A549 (cell line): ENCODE measurements around the gene L3MBTL2. TPM values are rescaled to one million over a fixed set of nuclear protein-coding genes. Genes with fewer than 3 reads are reported as not detected.

ENCODE experiments used
- ATAC-seq, 2 experiments: fragments of 200-7000 bp in 1 of 2; fragments of >200 bp in 1 of 2; cut with Nextera tagmentation in 1 of 2; cut with Tn5 transposase in 1 of 2; 3 replicates each; pipeline versions ENCODE4 v1.8.0 to v1.9.1; 2018 to 2020; ENCODE audit warnings: mild to moderate bottlenecking in 1 of 2, moderate library complexity in 1 of 2
- CTCF ChIA-PET: fragments of 300-600 bp; sonication (Branson Sonifier 250); formaldehyde crosslinking; extraction: SDS; loops from one replicate; lab custom pipeline; 2021; ENCODE audit warnings: antibody characterized with exemption, inconsistent platforms; lab: Yijun Ruan, JAX
- POLR2A ChIA-PET: fragments of 350-600 bp; formaldehyde crosslinking; extraction: SDS; loops from one replicate; lab custom pipeline; 2021; ENCODE audit warnings: antibody characterized with exemption, inconsistent platforms; lab: Yijun Ruan, JAX
- DNase-seq, 2 experiments: peaks; one replicate each; pipeline versions ENCODE4 v3.0.0 to v3.0.0-alpha.2; 2011 to 2016; ENCODE audit warnings: low read depth in 1 of 2, low spot score in 1 of 2
- FAIRE-seq: peaks from 2 replicates; lab custom pipeline; 2011; peaks lifted over from hg19 to GRCh38; lab: Jason Lieb, UNC
- H3K27ac ChIP-seq, 2 experiments: fragments of >200 bp; sonication (Bioruptor Twin); formaldehyde crosslinking; 3 replicates each; pipeline ENCODE4 v1.5.1; 2016 to 2017
- H3K4me1 ChIP-seq: fragments of >200 bp; sonication (Bioruptor Twin); formaldehyde crosslinking; 3 replicates; pipeline ENCODE4 v1.6.1; 2016
- H3K4me2 ChIP-seq: fragments of >200 bp; sonication (Bioruptor Twin); formaldehyde crosslinking; 3 replicates; pipeline ENCODE4 v1.6.1; 2016
- H3K4me3 ChIP-seq: fragments of >200 bp; sonication (Bioruptor Twin); formaldehyde crosslinking; 3 replicates; pipeline ENCODE4 v1.5.1; 2016
- H3K9me3 ChIP-seq: fragments of >200 bp; sonication (Bioruptor Twin); formaldehyde crosslinking; 3 replicates; pipeline ENCODE4 v1.6.1; 2016
- BCL3 ChIP-seq: fragments of >200 bp; sonication (Bioruptor Twin); formaldehyde crosslinking; IDR thresholded peaks from 3 replicates; pipeline ENCODE4 v1.6.1; 2016
- CHD4 ChIP-seq: fragments of 200-600 bp; sonication (generic); IDR thresholded peaks from 2 replicates; pipeline ENCODE4 v1.6.1; 2016; ENCODE audit warnings: antibody characterized with exemption, mild to moderate bottlenecking, borderline replicate concordance
- EHF ChIP-seq: fragments of 250-450 bp; sonication (Bioruptor Pico); IDR thresholded peaks from 2 replicates; pipeline ENCODE4 v1.5.0; 2020; ENCODE audit warnings: mild to moderate bottlenecking
- EHMT2 ChIP-seq: fragments of 200-600 bp; sonication (generic); IDR thresholded peaks from 2 replicates; pipeline ENCODE4 v1.6.1; 2016; ENCODE audit warnings: antibody characterized with exemption, low read depth, mild to moderate bottlenecking, moderate library complexity
- EP300 ChIP-seq, 2 experiments: fragments of >200 bp; sonication (Bioruptor Twin); formaldehyde crosslinking; IDR thresholded peaks; 2 replicates in 1 of 2; 3 replicates in 1 of 2; pipeline ENCODE4 v1.6.1; 2016 to 2017
- HDAC2 ChIP-seq: fragments of 200-600 bp; sonication (generic); IDR thresholded peaks from 2 replicates; pipeline ENCODE4 v1.6.1; 2016
- MAFK ChIP-seq: fragments of 450-650 bp; IDR thresholded peaks from 2 replicates; pipeline ENCODE4 v1.6.1; 2014; ENCODE audit not compliant: partially characterized antibody
- MYC ChIP-seq: IDR thresholded peaks from 2 replicates; pipeline ENCODE4 v1.6.1; 2012; ENCODE audit warnings: mild to moderate bottlenecking, inconsistent platforms, low read length, improper control_type of control experiment, borderline replicate concordance
- NR3C1 ChIP-seq: fragments of >200 bp; sonication (Bioruptor Twin); formaldehyde crosslinking; IDR thresholded peaks from 3 replicates; pipeline ENCODE4 v1.6.1; 2017
- RCOR1 ChIP-seq: fragments of 150-350 bp; IDR thresholded peaks from 2 replicates; pipeline ENCODE4 v1.6.1; 2014; ENCODE audit warnings: antibody characterized with exemption, low read length, low read depth
- REST ChIP-seq: fragments of 200-600 bp; sonication (generic); IDR thresholded peaks from 2 replicates; pipeline ENCODE4 v1.6.1; 2016; ENCODE audit warnings: antibody characterized with exemption, mild to moderate bottlenecking, moderate library complexity
- RFX5 ChIP-seq: fragments of 450-650 bp; IDR thresholded peaks from 2 replicates; pipeline ENCODE4 v1.7.1; 2014; ENCODE audit warnings: antibody characterized with exemption, mild to moderate bottlenecking, moderate library complexity
- RNF2 ChIP-seq: fragments of 200-600 bp; sonication (generic); IDR thresholded peaks from 2 replicates; pipeline ENCODE4 v1.6.1; 2016; ENCODE audit warnings: low read depth, mild to moderate bottlenecking, antibody characterized with exemption, moderate library complexity, borderline replicate concordance
- SMC3 ChIP-seq: fragments of >200 bp; sonication (Bioruptor Twin); formaldehyde crosslinking; IDR thresholded peaks from 3 replicates; pipeline ENCODE4 v1.6.1; 2018; ENCODE audit warnings: inconsistent platforms
- ZC3H11A ChIP-seq: fragments of 450-650 bp; IDR thresholded peaks from 2 replicates; pipeline ENCODE4 v1.6.1; 2014; ENCODE audit warnings: antibody characterized with exemption, mild to moderate bottlenecking
- WGBS: methylation state at CpG from one replicate; pipeline ENCODE4 v1.1.6; 2017; ENCODE audit errors: missing lambda C conversion rate; 5-methylcytosine and 5-hydroxymethylcytosine counted together
- polyA plus RNA-seq, 4 experiments: library from polyadenylated mRNA; depleted of rRNA in 3 of 4; stranded (reverse); fragments of >200 nt; fragmentation: RNase III in 1 of 4; extraction: RNeasy Plus Mini Kit Qiagen cat#74134 plus additional on column Dnase treatment in 1 of 4; gene quantifications; 2 replicates in 3 of 4; 3 replicates in 1 of 4; pipeline ENCODE4 v1.2.3, GENCODE V29; 2011 to 2017
- TF ChIP-seq, protein P1 (sequence below): fragments of 250-450 bp; sonication (Bioruptor Pico); IDR thresholded peaks from 2 replicates; pipeline ENCODE4 v1.5.0; 2021; ENCODE audit warnings: mild to moderate bottlenecking, moderate library complexity, borderline replicate concordance
- TF ChIP-seq, protein P2 (sequence below): IDR thresholded peaks from 2 replicates; pipeline ENCODE4 v1.6.1; 2012; ENCODE audit warnings: low read depth, borderline replicate concordance
- TF ChIP-seq, protein P3 (sequence below): fragments of 450-650 bp; IDR thresholded peaks from 2 replicates; pipeline ENCODE4 v1.6.1; 2014; ENCODE audit warnings: antibody characterized with exemption
- TF ChIP-seq, protein P4 (sequence below): fragments of >200 bp; sonication (Bioruptor Twin); formaldehyde crosslinking; IDR thresholded peaks from 2 replicates; pipeline ENCODE4 v1.6.1; 2016
- TF ChIP-seq, protein P5 (sequence below): fragments of >200 bp; sonication (Bioruptor Twin); formaldehyde crosslinking; IDR thresholded peaks from 3 replicates; pipeline ENCODE4 v1.5.1; 2016

Gene L3MBTL2
- polyA plus RNA-seq, 2 of the 4 experiments (the other 2 are of a cell fraction), result 14.5 to 17.0 TPM

DNA sequence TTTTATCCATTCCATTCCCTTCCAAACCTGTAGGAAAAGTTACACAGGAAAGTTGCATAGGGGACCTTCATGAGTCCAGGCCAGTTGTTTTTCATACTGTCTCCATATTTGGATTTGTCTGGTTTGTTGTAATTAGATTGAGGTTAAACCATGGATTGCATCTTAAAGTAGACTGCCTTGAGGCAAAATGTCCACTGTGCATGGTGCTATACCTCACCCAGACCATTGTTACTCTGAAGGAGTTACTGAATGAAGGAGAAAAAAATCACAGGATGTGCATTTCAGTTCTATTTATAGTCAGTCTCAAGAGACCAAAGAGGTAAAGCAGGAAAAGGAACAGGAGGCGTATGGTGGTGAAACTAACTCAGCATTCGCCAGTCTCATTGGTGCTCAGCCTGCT lies 29.6 kb upstream of the L3MBTL2 start:
- DNase-seq (no peak), ATAC-seq (no peak)
- no peak overlapping the region for H3K4me2 ChIP-seq
- TF ChIP-seq RNF2, result no peak
- no peak for TF ChIP-seq REST
- no peak for TF ChIP-seq CHD4
- TF ChIP-seq RFX5, result no peak
- TF ChIP-seq ZC3H11A, result no peak
- TF ChIP-seq, protein P1, sequence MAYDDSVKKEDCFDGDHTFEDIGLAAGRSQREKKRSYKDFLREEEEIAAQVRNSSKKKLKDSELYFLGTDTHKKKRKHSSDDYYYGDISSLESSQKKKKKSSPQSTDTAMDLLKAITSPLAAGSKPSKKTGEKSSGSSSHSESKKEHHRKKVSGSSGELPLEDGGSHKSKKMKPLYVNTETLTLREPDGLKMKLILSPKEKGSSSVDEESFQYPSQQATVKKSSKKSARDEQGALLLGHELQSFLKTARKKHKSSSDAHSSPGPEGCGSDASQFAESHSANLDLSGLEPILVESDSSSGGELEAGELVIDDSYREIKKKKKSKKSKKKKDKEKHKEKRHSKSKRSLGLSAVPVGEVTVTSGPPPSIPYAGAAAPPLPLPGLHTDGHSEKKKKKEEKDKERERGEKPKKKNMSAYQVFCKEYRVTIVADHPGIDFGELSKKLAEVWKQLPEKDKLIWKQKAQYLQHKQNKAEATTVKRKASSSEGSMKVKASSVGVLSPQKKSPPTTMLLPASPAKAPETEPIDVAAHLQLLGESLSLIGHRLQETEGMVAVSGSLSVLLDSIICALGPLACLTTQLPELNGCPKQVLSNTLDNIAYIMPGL (CRISPR knock-in tag), result no peak
- TF ChIP-seq, protein P2, sequence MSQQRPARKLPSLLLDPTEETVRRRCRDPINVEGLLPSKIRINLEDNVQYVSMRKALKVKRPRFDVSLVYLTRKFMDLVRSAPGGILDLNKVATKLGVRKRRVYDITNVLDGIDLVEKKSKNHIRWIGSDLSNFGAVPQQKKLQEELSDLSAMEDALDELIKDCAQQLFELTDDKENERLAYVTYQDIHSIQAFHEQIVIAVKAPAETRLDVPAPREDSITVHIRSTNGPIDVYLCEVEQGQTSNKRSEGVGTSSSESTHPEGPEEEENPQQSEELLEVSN, result no peak
- no peak for TF ChIP-seq MAFK
- no peak for TF ChIP-seq BCL3
- TF ChIP-seq SMC3, result no peak
- no peak for TF ChIP-seq EHMT2
- TF ChIP-seq EHF (CRISPR knock-in tag), result no peak
- TF ChIP-seq HDAC2, result no peak
- TF ChIP-seq MYC, result no peak
- no peak for TF ChIP-seq EP300 (IDR thresholded peaks at IDR 0.05)
- no peak for TF ChIP-seq RCOR1
- TF ChIP-seq, protein P3, sequence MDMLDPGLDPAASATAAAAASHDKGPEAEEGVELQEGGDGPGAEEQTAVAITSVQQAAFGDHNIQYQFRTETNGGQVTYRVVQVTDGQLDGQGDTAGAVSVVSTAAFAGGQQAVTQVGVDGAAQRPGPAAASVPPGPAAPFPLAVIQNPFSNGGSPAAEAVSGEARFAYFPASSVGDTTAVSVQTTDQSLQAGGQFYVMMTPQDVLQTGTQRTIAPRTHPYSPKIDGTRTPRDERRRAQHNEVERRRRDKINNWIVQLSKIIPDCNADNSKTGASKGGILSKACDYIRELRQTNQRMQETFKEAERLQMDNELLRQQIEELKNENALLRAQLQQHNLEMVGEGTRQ, result no peak
- TF ChIP-seq, protein P4, sequence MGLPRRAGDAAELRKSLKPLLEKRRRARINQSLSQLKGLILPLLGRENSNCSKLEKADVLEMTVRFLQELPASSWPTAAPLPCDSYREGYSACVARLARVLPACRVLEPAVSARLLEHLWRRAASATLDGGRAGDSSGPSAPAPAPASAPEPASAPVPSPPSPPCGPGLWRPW, result no peak
- TF ChIP-seq, protein P5, sequence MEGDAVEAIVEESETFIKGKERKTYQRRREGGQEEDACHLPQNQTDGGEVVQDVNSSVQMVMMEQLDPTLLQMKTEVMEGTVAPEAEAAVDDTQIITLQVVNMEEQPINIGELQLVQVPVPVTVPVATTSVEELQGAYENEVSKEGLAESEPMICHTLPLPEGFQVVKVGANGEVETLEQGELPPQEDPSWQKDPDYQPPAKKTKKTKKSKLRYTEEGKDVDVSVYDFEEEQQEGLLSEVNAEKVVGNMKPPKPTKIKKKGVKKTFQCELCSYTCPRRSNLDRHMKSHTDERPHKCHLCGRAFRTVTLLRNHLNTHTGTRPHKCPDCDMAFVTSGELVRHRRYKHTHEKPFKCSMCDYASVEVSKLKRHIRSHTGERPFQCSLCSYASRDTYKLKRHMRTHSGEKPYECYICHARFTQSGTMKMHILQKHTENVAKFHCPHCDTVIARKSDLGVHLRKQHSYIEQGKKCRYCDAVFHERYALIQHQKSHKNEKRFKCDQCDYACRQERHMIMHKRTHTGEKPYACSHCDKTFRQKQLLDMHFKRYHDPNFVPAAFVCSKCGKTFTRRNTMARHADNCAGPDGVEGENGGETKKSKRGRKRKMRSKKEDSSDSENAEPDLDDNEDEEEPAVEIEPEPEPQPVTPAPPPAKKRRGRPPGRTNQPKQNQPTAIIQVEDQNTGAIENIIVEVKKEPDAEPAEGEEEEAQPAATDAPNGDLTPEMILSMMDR, result no peak
- no peak for TF ChIP-seq NR3C1
- TF ChIP-seq, all 56 proteins: peak for 0
- Histone ChIP-seq H3K27ac (no peak overlapping the region), H3K4me3 (no peak overlapping the region), H3K9me3 (no peaks in the 10 kb centered on the region), H3K4me1 (no peaks in the 10 kb centered on the region)
- CTCF ChIA-PET, result no interaction called here
- POLR2A ChIA-PET, result no interaction called here
- FAIRE-seq, result no peak
- WGBS, result 89% methylated on average over 2 of the region's 2 CpGs
